ENCODE measurements around the gene HEATR5A. TPM values are rescaled to one million over a fixed set of nuclear protein-coding genes. Genes with fewer than 3 reads are reported as not detected.
"Not testable (repeated sequence)": the region's sequence is repeated elsewhere in the genome, so short reads cannot be mapped to it uniquely, and the experiment has no call there.

HEATR5A gene
- total RNA-seq, 2 donors from 2014 or later = 19.9 to 20.0 TPM

DNA sequence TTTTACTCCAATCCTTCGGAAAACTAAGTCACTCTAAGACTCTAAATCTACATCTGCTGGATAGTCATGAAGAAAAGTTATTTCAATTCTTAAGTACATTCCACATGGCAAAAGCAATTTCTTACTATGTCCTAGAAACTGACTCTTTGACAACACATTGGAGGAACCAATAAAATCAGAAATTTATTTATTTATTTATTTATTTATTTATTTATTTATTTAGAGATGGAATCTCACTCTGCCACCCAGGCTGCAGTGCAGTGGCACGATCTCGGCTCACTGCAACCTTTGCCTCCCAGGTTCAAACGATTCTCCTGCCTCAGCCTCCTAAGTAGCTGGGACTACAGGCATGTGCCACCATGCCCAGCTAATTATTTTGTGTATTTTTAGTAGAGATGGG lies 58.6 kb downstream of the HEATR5A start:
- H3K36me3 Mint-ChIP-seq = peaks cover 10% of the 10 kb centered on the region
- H3K4me1 Mint-ChIP-seq (ENCODE audit: low read depth in 2 of 2); ATAC-seq; DNase-seq (ENCODE audit: low spot score); H3K9me3 Mint-ChIP-seq; H3K27ac Mint-ChIP-seq; H3K4me3 Mint-ChIP-seq; H3K27me3 Mint-ChIP-seq: not testable (repeated sequence)

GRCh38 chr14:31360919-31361662 lies 59.3 kb downstream of the HEATR5A start:
- no peak overlapping the region for H3K4me3 Mint-ChIP-seq
- no peak overlapping the region for H3K27ac Mint-ChIP-seq
- no peaks in the 10 kb centered on the region for H3K9me3 Mint-ChIP-seq
- ATAC-seq (no peak), DNase-seq (ENCODE audit: low spot score) (no peak)
- no peaks in the 10 kb centered on the region for H3K27me3 Mint-ChIP-seq
- peaks cover 10% of the 10 kb centered on the region for H3K36me3 Mint-ChIP-seq
- H3K4me1 Mint-ChIP-seq (ENCODE audit: low read depth in 2 of 2) = no peaks in the 10 kb centered on the region

DNA sequence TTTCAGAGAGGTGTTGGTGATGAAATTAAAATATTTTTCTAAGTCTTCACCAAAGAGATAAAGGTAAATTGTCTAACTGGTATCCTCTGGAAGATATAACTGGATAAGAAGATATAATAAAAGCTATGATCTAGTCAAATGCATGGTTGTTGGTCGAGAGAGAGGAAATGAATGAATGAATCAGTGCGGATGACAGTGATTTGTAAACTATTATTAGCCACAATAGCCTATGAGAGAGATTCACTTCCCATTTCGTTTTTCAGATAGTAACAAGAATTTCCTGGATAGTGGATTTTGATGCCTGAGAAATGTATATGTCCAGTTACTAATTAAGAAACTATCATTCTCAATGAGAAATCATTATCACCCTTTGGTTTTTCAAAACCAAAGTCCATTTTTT lies 63.1 kb downstream of the HEATR5A start:
- peaks cover 10% of the 10 kb centered on the region for H3K36me3 Mint-ChIP-seq
- no peak for ATAC-seq
- DNase-seq (ENCODE audit: low spot score) = no peak
- no peaks in the 10 kb centered on the region for H3K27me3 Mint-ChIP-seq
- no peaks in the 10 kb centered on the region for H3K9me3 Mint-ChIP-seq
- H3K27ac Mint-ChIP-seq = no peak overlapping the region
- no peak overlapping the region for H3K4me3 Mint-ChIP-seq
- peaks cover 0 to 4% of the 10 kb centered on the region in 2 donors for H3K4me1 Mint-ChIP-seq (ENCODE audit: low read depth in 2 of 2)

DNA sequence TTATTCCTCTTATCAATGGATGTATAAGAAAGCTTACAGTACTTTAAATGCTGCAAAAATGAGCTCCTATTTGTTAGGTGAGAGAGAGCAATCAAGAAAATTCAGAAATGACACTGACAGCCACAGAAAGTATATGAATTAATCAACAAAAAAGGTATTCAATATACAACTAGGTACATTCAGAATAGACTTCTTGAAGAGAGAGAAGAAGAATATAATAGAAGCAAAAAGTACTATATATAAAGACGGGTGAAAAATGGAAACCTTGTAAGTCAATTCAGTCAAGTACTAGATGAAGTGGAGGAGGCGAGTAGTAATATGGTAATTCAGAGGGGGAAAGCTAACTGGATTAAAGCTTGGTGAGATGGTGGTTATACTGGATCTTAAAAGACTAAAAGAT lies 74.3 kb downstream of the HEATR5A start:
- no peaks in the 10 kb centered on the region for H3K9me3 Mint-ChIP-seq
- no peaks in the 10 kb centered on the region for H3K4me1 Mint-ChIP-seq (ENCODE audit: low read depth in 2 of 2)
- no peak for ATAC-seq

GRCh38 chr14:31341280-31341679 lies 79.1 kb downstream of the HEATR5A start:
- Mint-ChIP-seq H3K27me3 (no peaks in the 10 kb centered on the region), H3K9me3 (no peaks in the 10 kb centered on the region), H3K36me3 (peaks cover 3% of the 10 kb centered on the region), H3K4me1 (ENCODE audit: low read depth in 2 of 2) (no peaks in the 10 kb centered on the region), H3K27ac (no peak overlapping the region), H3K4me3 (no peak overlapping the region)
- ATAC-seq = no peak
- no peak for DNase-seq (ENCODE audit: low spot score)

More for the DNA sequence above, 74.3 kb downstream of the HEATR5A start:
- DNase-seq (ENCODE audit: low spot score) = no peak
- H3K36me3 Mint-ChIP-seq = peaks cover 7% of the 10 kb centered on the region
- H3K27ac Mint-ChIP-seq = no peak overlapping the region
- H3K27me3 Mint-ChIP-seq = no peaks in the 10 kb centered on the region
- H3K4me3 Mint-ChIP-seq = no peak overlapping the region

GRCh38 chr14:31340297-31341063 lies 79.9 kb downstream of the HEATR5A start:
- H3K4me3 Mint-ChIP-seq = no peak overlapping the region
- no peak for ATAC-seq
- no peaks in the 10 kb centered on the region for H3K27me3 Mint-ChIP-seq
- no peak for DNase-seq (ENCODE audit: low spot score)
- H3K36me3 Mint-ChIP-seq = no peaks in the 10 kb centered on the region
- no peaks in the 10 kb centered on the region for H3K4me1 Mint-ChIP-seq (ENCODE audit: low read depth in 2 of 2)
- no peak overlapping the region for H3K27ac Mint-ChIP-seq
- no peaks in the 10 kb centered on the region for H3K9me3 Mint-ChIP-seq

- no peaks in the 10 kb centered on the region for H3K36me3 Mint-ChIP-seq
- H3K4me3 Mint-ChIP-seq = no peak overlapping the region
- no peaks in the 10 kb centered on the region for H3K27me3 Mint-ChIP-seq
- H3K4me1 Mint-ChIP-seq (ENCODE audit: low read depth in 2 of 2) = no peaks in the 10 kb centered on the region
- H3K27ac Mint-ChIP-seq = no peak overlapping the region
- no peak for ATAC-seq
- H3K9me3 Mint-ChIP-seq = no peaks in the 10 kb centered on the region
- no peak for DNase-seq (ENCODE audit: low spot score)
These were observed 80.6 kb downstream of the HEATR5A start for GRCh38 chr14:31339743-31340142.

GRCh38 chr14:31337331-31337730 lies 83.0 kb downstream of the HEATR5A start:
- no peak for DNase-seq (ENCODE audit: low spot score)
- Mint-ChIP-seq H3K9me3 (no peaks in the 10 kb centered on the region), H3K36me3 (peaks cover 1% of the 10 kb centered on the region), H3K4me1 (ENCODE audit: low read depth in 2 of 2) (no peaks in the 10 kb centered on the region), H3K4me3 (no peak overlapping the region), H3K27me3 (no peaks in the 10 kb centered on the region), H3K27ac (no peak overlapping the region)
- no peak for ATAC-seq

DNA sequence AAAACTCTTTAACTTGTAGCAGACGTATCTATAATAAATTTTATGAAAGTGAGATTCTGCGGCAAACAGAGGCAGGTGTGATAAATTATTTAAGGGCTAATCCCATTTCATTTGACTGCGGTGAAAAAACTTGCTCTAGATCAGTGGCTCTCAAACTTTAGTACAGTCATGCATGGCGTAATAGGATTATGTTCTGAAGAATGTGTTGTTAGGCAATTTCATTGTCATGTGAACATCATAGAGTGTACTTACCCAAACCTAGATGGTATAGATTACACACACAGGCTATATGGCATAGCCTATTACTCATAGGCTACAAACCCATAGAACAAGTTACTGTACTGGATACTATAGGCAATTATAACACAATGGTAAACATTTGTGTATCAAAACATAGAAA lies 83.7 kb downstream of the HEATR5A start:
- H3K27ac Mint-ChIP-seq = no peak overlapping the region

DNA sequence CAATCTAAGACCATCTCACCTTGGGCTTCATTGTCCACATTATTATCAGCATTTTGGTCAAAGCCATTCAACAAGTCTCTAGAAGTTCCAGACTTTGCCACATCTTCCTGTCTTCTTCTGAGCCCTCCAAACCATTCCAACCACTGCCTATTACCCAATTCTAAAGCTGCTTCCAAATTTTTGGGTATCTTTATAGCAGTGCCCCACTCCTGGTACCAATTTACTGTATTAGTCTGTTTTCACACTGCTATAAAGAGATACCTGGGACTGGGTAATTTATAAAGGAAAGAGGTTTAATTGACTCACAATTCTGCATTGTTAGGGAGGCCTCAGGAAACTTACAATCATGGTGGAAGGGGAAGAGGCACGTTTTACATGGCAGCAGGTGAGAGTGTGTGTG lies 89.0 kb downstream of the HEATR5A start:
- not testable (repeated sequence) for H3K9me3 Mint-ChIP-seq; H3K27me3 Mint-ChIP-seq; H3K27ac Mint-ChIP-seq; H3K4me1 Mint-ChIP-seq (ENCODE audit: low read depth in 2 of 2); ATAC-seq; DNase-seq (ENCODE audit: low spot score); H3K4me3 Mint-ChIP-seq
- H3K36me3 Mint-ChIP-seq = peaks cover 15% of the 10 kb centered on the region

More for the DNA sequence above, 83.7 kb downstream of the HEATR5A start:
- DNase-seq (ENCODE audit: low spot score) (no peak), ATAC-seq (no peak)
- Mint-ChIP-seq H3K4me3 (no peak overlapping the region), H3K9me3 (no peaks in the 10 kb centered on the region), H3K27me3 (no peaks in the 10 kb centered on the region), H3K4me1 (ENCODE audit: low read depth in 2 of 2) (no peaks in the 10 kb centered on the region), H3K36me3 (peaks cover 8% of the 10 kb centered on the region)

- H3K9me3 Mint-ChIP-seq; ATAC-seq; H3K4me3 Mint-ChIP-seq; H3K27ac Mint-ChIP-seq; DNase-seq (ENCODE audit: low spot score); H3K27me3 Mint-ChIP-seq; H3K4me1 Mint-ChIP-seq (ENCODE audit: low read depth in 2 of 2): not testable (repeated sequence)
- H3K36me3 Mint-ChIP-seq = peaks cover 15% of the 10 kb centered on the region
These were observed 90.4 kb downstream of the HEATR5A start for GRCh38 chr14:31329876-31330521.

DNA sequence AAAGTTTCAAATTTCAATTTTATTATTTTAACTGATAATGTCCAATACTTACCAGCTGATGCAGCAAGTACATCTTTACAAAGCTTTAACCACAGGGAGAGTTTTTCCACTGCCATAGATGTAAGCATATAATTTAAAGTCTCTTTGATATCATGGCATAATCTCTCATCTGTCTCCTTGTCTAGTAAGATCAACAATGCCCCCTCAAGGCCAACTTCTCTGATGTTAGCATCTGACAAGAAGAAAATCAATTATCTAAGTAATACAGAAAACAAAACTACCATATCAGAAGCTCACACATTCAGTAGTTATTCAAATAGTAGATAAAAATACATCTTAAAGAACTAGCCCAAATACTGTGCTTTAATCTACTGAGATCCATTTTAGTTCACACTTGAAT lies 94.2 kb downstream of the HEATR5A start:
- no peak overlapping the region for H3K4me3 Mint-ChIP-seq
- DNase-seq (ENCODE audit: low spot score) (no peak), ATAC-seq (no peak)
- peaks cover 2% of the 10 kb centered on the region for H3K36me3 Mint-ChIP-seq
- no peaks in the 10 kb centered on the region for H3K27me3 Mint-ChIP-seq
- no peak overlapping the region for H3K27ac Mint-ChIP-seq
- no peaks in the 10 kb centered on the region for H3K9me3 Mint-ChIP-seq
- no peaks in the 10 kb centered on the region for H3K4me1 Mint-ChIP-seq (ENCODE audit: low read depth in 2 of 2)

DNA sequence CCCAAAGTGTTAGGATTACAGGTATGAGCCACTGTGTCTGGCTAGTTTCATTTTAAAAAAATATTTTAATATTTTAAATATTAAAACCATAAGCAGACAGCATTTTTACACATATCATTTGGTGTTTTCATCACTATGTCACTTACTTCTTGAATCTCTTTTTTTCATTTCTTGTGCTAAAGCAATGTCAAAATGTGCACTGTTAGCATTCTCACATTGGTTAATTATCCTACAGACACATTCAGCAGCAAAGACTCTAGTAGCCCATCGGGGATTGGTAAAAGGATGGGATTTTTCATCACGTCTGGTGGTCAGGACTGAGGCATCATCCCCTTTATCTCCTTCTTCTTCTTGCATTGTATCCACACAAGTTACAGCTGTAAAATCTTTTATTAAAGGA lies 96.9 kb downstream of the HEATR5A start:
- Mint-ChIP-seq H3K27me3 (no peaks in the 10 kb centered on the region), H3K9me3 (no peaks in the 10 kb centered on the region), H3K4me1 (ENCODE audit: low read depth in 2 of 2) (no peaks in the 10 kb centered on the region), H3K4me3 (no peak overlapping the region), H3K27ac (no peak overlapping the region), H3K36me3 (no peaks in the 10 kb centered on the region)
- ATAC-seq = no peak
- no peak for DNase-seq (ENCODE audit: low spot score)
